Skin epidermis (tissue), 12 donors: ENCODE data around the gene NT5C.
"Not testable (repeated sequence)": the region's sequence is repeated elsewhere in the genome, so short reads cannot be mapped to it uniquely, and the experiment has no call there.

Experiments used
- H3K27ac ChIP-seq, 21 experiments: fragments of 200-600 bp; sonication (generic) in 11 of 21; one replicate each; pipeline ENCODE4 v1.5.0; 2020; ENCODE audit warnings: mild to moderate bottlenecking in 3 of 21, inconsistent platforms in 2 of 21, moderate library complexity in 2 of 21
- H3K4me3 ChIP-seq, 7 experiments: fragments of 200-600 bp; sonication (generic) in 2 of 7; one replicate each; pipeline ENCODE4 v1.5.0; 2020; ENCODE audit warnings: inconsistent platforms in 2 of 7, mild to moderate bottlenecking in 2 of 7, moderate library complexity in 1 of 7

Gene NT5C

DNA sequence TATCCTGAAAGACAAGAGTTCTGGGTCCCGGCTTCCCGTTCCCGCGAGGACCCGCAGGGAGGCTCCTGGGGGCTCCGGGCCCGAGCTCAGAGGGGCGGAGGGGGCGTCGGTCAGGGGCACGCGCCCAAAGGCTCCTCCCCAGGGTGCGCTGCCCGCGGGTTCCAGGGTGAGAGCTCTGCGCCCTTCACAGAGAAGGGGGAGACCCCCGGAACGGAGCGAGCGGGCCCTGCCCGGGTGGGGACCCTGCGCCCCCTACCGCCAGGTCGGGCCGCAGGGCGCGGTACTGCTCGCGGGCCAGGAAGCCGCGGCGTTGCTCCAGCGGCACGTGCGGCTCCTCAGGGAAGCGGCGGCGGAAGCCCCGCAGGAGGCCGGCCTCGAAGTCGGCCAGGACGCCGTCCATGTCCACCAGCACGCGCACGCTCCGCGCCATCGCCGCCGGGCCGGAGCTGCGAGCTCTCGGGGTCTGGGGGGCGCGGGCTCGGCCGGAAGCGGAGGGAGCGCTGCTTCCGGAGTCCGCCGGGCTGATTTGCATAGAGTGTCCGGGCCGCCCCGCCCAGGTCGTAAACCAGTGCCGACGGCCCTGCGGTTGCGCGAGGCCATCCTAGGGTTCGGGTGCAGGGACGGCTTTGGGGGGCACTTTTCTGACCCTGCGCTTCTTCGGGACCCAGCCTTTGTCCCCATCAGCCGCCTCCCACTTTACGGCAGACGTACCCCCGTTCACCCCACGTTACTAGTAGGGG, at the start of gene NT5C:
Gene NT5C (minus strand): TSS at position 465 of the 740 bp plus-strand sequence. CDS start 35 bp downstream, at position 430.
- H3K27ac ChIP-seq, result peak within 1 kb of the TSS; percentile 42 to 99 (median 93)
- H3K4me3 ChIP-seq, result peak within 1 kb of the TSS; percentile 61 to 93 (median 81)

- peak overlapping the region in 11 of 21 experiments; percentile 95 to 100 (median 99) for H3K27ac ChIP-seq
- H3K4me3 ChIP-seq, result peak overlapping the region; percentile 54 to 100 (median 84)
Measured at GRCh38 chr17:75181110-75181509, 49.6 kb upstream of the NT5C start.

- no peak overlapping the region for H3K4me3 ChIP-seq
- H3K27ac ChIP-seq, result no peak overlapping the region
Measured at GRCh38 chr17:75178453-75178852, 46.9 kb upstream of the NT5C start.

GRCh38 chr17:75176625-75177024, 45.1 kb upstream of the NT5C start:
- H3K27ac ChIP-seq, result no peak overlapping the region
- no peak overlapping the region for H3K4me3 ChIP-seq

GRCh38 chr17:75174996-75175395, 43.5 kb upstream of the NT5C start:
- Histone ChIP-seq H3K27ac (no peak overlapping the region), H3K4me3 (no peak overlapping the region)

DNA sequence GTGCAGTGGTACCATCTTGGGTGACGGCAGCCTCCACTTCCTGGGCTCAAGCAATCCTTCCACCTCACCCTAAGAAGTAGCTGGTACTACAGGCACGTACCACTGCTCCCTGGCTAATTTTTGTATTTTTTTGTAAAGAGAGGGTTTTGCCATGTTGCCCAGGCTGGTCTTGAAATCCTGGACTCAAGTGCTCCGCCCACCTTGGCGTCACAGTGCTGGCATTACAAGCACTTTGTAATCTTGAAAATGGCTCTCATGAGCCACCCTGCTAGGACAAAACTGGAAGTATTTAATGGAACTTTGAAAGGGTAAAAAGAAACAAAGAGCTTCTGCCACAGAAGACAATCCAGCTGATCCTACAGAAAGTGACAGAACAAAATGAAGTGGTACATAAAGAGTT, 42.0 kb upstream of the NT5C start:
- no peak overlapping the region for H3K4me3 ChIP-seq
- H3K27ac ChIP-seq, result no peak overlapping the region

GRCh38 chr17:75168998-75169397, 37.5 kb upstream of the NT5C start:
- Histone ChIP-seq H3K27ac (no peak overlapping the region), H3K4me3 (no peak overlapping the region)

- H3K4me3 ChIP-seq, H3K27ac ChIP-seq: not testable (repeated sequence)
Measured at GRCh38 chr17:75164606-75165005, 33.1 kb upstream of the NT5C start.

DNA sequence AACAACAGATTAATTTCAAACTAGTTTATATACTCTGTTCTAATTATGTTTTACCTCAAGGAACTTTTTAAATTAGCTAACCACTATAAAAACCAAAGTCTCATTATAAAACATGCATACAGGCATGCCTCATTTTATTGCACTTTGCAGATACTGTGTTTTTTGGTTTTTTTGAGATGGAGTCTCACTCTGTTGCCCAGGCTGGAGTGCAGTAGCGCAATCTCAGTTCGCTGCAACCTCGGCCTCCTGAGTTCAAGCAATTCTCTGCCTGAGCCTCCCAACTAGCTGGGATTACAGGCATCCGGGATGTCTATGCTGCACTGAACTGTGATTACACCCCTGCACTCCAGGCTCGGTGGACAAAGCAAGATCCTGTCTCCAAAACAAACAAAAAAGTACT, 31.5 kb upstream of the NT5C start:
- no peak overlapping the region for H3K4me3 ChIP-seq
- H3K27ac ChIP-seq, result no peak overlapping the region

DNA sequence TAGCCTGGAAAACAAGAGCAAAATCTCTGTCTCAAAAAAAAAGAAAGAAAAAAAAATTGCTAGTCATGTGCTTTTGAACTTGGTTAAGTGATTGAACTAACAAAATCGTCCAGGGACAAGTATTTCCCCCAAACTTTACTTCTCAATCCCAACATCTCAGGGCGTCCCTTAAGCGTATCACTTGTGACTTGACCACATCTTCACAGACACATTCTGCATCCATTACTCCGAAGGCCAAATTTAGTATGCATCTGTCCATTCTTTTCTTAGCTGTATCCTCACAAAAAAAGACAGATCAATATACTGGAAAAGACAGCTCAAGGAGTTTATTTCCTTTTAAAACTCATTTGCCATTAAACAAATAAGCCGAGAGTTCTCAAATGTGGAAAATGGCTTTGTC, 28.7 kb upstream of the NT5C start:
- Histone ChIP-seq H3K27ac (peak overlapping the region in 1 of 21 experiments; percentile 10), H3K4me3 (no peak overlapping the region)

DNA sequence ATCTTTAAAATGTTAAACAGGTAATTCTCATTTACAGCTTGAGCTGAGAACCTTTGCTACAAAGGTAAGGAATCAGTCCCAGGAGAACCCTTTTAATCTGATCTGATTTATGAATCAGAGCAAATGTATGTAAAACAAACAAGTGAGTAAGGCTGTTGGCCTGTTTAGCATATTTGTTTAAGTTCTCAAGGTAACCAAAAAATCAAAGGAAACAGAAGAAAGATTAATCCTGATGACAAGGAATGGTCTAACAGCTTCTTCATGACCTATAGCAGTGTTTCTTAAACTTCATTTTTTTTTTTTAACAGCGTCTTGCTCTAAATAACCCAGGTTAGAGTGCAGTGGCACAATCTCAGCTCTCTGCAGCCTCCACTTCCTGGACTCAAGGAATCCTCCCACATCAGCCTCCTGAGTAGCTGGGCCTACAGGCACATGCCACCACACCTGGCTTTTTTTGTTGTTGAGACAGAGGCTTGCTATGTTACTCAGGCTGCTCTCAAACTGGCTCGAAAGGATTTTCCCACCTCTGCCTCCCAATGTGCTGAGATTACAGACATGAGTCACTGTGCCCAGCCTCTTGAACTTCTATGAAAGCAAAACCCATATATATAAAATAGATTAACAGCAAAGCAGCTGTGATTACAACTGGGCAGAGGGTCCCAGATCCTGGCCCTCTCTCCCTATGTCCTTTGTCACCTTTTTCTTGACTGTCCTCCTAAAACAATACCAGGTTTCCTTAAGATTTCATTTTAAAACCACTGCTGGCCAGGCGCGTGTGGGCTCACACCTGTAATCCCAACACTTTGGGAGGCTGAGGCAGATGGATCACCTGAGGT, 27.9 kb upstream of the NT5C start:
- H3K27ac ChIP-seq, result peak overlapping the region in 1 of 21 experiments; percentile 34
- no peak overlapping the region for H3K4me3 ChIP-seq

DNA sequence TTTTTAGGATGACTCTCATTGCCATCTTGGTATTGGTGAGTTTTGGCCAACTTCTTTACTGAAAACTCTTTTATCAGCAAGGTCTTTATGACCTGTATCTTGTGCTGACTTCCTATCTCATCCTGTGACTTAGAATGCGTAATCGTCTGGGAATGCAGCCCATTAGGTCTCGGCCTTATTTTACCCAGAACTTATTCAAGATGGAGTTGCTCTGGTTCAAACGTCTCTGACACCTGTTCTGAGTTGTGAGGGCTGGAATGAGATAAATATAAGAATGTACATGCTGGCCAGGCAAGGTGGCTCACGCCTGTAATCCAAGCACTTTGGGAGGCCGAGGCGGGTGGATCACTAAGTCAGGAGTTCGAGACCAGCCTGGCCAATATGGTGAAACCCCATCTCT, 26.9 kb upstream of the NT5C start:
- not testable (repeated sequence) for H3K27ac ChIP-seq

GRCh38 chr17:75155191-75155601, 23.7 kb upstream of the NT5C start:
- H3K27ac ChIP-seq, result peak overlapping the region in 12 of 21 experiments; percentile 28 to 93 (median 79)
- H3K4me3 ChIP-seq, result peak overlapping the region in 2 of 7 experiments; percentile 93 to 96

More for the DNA sequence above, 26.9 kb upstream of the NT5C start:
- not testable (repeated sequence) for H3K4me3 ChIP-seq

- Histone ChIP-seq H3K4me3 (peak within 1 kb of the TSS; percentile 63 to 96 (median 89)), H3K27ac (peak within 1 kb of the TSS; percentile 3 to 93 (median 86))
Measured at GRCh38 chr17:75154195-75155106, 22.9 kb upstream of the NT5C start, which contains the start of gene JPT1. Gene JPT1 (minus strand): TSS chr17:75154512. CDS start chr17:75154397, 115 bp downstream.

GRCh38 chr17:75153780-75154194, 22.2 kb upstream of the NT5C start:
- Histone ChIP-seq H3K27ac (peak overlapping the region; percentile 3 to 93 (median 86)), H3K4me3 (peak overlapping the region; percentile 63 to 96 (median 89))

DNA sequence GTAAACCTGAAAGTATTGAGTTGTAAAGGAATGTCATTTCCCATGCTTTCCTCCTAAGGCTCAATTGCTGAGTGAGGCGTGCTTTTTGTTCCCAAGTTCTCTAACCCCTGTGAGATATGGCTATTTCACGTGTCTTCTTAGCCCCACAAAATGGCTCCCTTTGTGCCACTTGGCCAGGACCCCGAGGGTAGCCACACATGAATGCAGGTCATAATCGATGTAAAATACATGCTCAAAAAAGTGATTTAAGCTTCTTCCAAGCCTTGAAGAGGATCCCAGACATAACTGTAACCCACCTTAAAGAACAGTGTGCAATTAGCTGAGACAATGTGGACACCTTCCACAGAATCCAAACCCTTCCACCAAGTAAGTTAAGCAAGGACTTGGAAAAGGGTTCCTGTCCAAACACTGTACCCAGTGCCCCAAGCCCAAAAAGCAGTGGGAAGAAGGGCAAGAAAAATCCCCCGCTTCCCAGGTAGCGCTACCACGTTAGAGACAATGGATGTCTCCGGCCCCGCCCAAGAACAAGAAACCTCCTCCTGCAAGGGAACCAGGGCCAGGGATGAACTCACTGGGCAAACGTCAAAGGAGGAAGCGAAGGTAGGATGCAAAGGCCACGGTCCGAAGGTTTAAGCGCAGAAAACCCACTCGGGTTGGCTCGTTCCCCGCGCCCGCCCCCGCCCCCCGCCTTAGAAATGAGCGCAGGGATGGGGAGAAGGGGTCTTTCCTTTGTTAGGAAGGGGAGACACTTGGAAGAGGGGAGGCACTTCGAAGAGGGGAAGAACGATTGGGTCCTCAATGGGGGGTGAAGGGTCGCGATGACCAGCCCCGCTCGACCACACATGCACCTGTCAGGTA, 21.6 kb upstream of the NT5C start:
- peak overlapping the region; percentile 63 to 96 (median 89) for H3K4me3 ChIP-seq
- peak overlapping the region in 20 of 21 experiments; percentile 3 to 93 (median 86) for H3K27ac ChIP-seq

DNA sequence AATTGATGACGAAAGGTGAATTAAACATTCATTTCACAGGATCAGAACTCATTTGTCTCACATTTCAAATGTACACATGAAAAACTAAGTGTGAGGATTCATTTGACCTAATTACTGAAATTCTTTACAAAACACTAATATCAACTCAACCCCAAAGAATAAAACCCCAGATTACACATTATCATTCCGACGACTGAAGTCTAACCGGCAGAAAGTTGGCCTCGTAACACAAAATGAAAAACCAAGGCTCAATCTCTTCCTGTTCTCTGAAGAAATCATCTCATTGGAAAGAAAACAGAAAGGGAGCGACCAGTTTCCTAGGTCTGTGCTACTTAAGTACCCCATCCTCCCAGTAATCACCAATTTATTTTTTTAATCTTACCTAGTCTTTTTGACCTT, 21.0 kb upstream of the NT5C start:
- peak overlapping the region in 5 of 7 experiments; percentile 63 to 96 (median 93) for H3K4me3 ChIP-seq
- peak overlapping the region in 4 of 21 experiments; percentile 11 to 93 (median 89) for H3K27ac ChIP-seq

- Histone ChIP-seq H3K4me3 (no peak overlapping the region), H3K27ac (no peak overlapping the region)
Measured at GRCh38 chr17:75151930-75152329, 20.4 kb upstream of the NT5C start.
